Neural crest cell (in vitro differentiated cells): Measurements from ENCODE around the gene SPON2. TPM values are rescaled to one million over a fixed set of nuclear protein-coding genes. Genes with fewer than 3 reads are reported as not detected.

Experiments
- DNase-seq: peaks from one replicate; pipeline ENCODE4 v3.0.0; 2021; ENCODE audit warnings: low read depth, mixed read lengths, low spot score
- H3K27ac Mint-ChIP-seq: one replicate; pipeline ENCODE4 v1.8.0; 2021; ENCODE audit warnings: mild to moderate bottlenecking, mixed read lengths; ENCODE audit not compliant: unreplicated experiment
- H3K27me3 Mint-ChIP-seq: 2 replicates; pipeline ENCODE4 v1.8.0; 2021; ENCODE audit warnings: low read depth, mild to moderate bottlenecking, mixed read lengths
- H3K36me3 Mint-ChIP-seq: 2 replicates; pipeline ENCODE4 v1.8.0; 2021; ENCODE audit warnings: low read depth, mild to moderate bottlenecking, mixed read lengths
- H3K4me1 Mint-ChIP-seq: 2 replicates; pipeline ENCODE4 v1.8.0; 2021; ENCODE audit warnings: mixed read lengths
- H3K4me3 Mint-ChIP-seq: one replicate; pipeline ENCODE4 v1.8.0; 2021; ENCODE audit warnings: mild to moderate bottlenecking, mixed read lengths
- H3K9me3 Mint-ChIP-seq: 2 replicates; pipeline ENCODE4 v1.8.0; 2021; ENCODE audit warnings: mixed read lengths
- total RNA-seq: library from RNA; stranded (reverse); gene quantifications from 2 replicates; pipeline ENCODE4 v1.2.1, GENCODE V29; 2021
- TF ChIP-seq, protein P1 (sequence below): fragments of 200-600 bp; sonication (generic); conservative IDR thresholded peaks from 2 replicates; pipeline ENCODE4 v1.5.0; 2021; ENCODE audit warnings: antibody characterized with exemption, mild to moderate bottlenecking

SPON2 gene
- total RNA-seq, 1 donor from 2014 or later = 4.1 TPM

DNA sequence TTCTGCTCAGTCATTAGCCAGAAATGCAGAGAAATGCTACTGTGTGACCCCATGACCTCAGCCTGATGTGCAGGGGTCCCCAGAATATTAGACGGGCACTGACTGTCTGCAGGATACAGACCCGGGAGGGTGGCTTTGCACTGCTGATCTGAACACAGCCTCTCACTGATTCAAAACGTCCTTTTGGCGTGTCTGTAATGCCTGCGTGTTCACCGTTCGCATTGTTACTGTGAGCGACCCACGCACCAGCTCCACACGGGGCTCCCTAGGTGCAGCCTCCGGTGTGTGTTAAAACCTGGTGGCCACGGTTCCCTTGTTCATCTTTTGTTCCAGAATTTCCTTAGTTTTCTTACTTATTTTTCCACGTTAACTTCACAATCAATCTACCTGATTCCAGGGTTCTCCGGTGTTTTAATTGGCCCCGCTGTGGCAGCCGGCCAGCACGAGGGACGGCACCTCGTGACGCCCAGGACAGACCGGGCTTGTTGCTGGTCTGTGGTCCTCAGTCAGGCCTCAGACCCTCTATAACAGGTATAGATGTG, 32.0 kb upstream of the SPON2 start:
- Mint-ChIP-seq H3K9me3 (no peaks in the 10 kb centered on the region), H3K27ac (no peak overlapping the region), H3K4me1 (no peaks in the 10 kb centered on the region), H3K27me3 (no peaks in the 10 kb centered on the region), H3K4me3 (no peak overlapping the region), H3K36me3 (no peaks in the 10 kb centered on the region)
- TF ChIP-seq, protein P1, sequence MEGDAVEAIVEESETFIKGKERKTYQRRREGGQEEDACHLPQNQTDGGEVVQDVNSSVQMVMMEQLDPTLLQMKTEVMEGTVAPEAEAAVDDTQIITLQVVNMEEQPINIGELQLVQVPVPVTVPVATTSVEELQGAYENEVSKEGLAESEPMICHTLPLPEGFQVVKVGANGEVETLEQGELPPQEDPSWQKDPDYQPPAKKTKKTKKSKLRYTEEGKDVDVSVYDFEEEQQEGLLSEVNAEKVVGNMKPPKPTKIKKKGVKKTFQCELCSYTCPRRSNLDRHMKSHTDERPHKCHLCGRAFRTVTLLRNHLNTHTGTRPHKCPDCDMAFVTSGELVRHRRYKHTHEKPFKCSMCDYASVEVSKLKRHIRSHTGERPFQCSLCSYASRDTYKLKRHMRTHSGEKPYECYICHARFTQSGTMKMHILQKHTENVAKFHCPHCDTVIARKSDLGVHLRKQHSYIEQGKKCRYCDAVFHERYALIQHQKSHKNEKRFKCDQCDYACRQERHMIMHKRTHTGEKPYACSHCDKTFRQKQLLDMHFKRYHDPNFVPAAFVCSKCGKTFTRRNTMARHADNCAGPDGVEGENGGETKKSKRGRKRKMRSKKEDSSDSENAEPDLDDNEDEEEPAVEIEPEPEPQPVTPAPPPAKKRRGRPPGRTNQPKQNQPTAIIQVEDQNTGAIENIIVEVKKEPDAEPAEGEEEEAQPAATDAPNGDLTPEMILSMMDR = no peak
- DNase-seq = no peak

DNA sequence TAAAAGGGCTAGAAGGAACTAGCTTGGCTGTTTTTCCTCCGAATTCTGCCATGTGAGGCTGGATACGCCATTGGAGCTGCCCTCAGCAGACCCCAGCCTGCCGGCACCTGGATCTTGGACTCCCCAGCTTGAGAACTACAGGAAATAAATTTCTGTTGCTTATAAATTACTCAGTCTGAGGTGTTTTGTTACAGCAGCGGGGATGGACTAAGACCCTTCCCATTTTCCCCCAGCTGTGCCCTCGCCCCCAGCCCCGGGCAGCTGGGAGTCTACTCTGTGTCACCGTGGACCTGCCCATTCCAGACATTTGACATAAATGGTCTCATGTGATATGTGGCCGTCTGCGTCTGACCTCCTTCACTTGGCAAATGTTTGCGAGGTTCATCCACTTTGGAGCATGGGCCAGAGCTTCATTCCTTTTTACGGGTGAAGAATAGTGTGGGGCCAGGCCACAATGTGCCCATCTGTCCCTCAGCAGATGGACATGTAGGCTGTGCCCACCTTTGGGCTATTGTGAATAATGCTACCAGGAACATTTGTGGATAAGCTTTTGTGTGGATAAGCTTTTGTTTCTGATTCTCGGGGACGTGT, 30.7 kb upstream of the SPON2 start:
- no peaks in the 10 kb centered on the region for H3K27me3 Mint-ChIP-seq
- TF ChIP-seq, protein P1 = no peak
- H3K27ac Mint-ChIP-seq = no peak overlapping the region
- H3K4me3 Mint-ChIP-seq = no peak overlapping the region
- H3K4me1 Mint-ChIP-seq = no peaks in the 10 kb centered on the region
- no peaks in the 10 kb centered on the region for H3K9me3 Mint-ChIP-seq
- DNase-seq = no peak
- H3K36me3 Mint-ChIP-seq = no peaks in the 10 kb centered on the region

DNA sequence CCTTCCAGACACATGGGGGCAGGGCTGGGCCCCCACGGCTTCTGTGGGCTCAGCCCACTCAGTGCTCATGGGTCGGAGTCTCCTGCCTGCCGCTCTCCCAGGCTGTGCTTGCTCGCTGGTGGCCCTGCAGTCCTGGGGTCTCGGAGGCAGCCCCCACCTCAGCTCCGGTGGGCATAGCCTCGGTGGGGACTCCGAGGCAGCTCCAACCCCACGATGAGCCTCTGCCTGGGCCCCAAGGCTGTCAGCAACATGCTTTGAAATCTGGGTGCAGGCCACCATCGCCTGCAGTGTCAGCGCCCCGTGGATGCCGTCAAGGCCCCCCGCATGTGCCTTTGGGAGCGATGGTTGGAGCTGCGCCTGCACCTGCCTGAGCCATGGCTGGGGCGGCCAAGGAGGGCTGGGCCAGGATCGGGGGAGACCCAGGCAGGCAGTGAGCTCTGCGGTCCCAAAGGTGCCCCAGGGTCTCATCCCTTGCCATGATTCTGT, 30.2 kb upstream of the SPON2 start:
- Mint-ChIP-seq H3K4me1 (no peaks in the 10 kb centered on the region), H3K27ac (no peak overlapping the region), H3K27me3 (no peaks in the 10 kb centered on the region), H3K4me3 (no peak overlapping the region), H3K36me3 (no peaks in the 10 kb centered on the region), H3K9me3 (no peaks in the 10 kb centered on the region)
- TF ChIP-seq, protein P1 = no peak
- DNase-seq = no peak

GRCh38 chr4:1201851-1202525, 29.6 kb upstream of the SPON2 start:
- Mint-ChIP-seq H3K27ac (peak overlapping the region; percentile 1), H3K36me3 (no peaks in the 10 kb centered on the region)

GRCh38 chr4:1200425-1201035, 28.1 kb upstream of the SPON2 start:
- TF ChIP-seq, protein P1 = no peak
- no peak overlapping the region for H3K4me3 Mint-ChIP-seq
- no peaks in the 10 kb centered on the region for H3K9me3 Mint-ChIP-seq
- no peaks in the 10 kb centered on the region for H3K27me3 Mint-ChIP-seq
- no peak for DNase-seq
- no peak overlapping the region for H3K27ac Mint-ChIP-seq
- H3K4me1 Mint-ChIP-seq = no peaks in the 10 kb centered on the region
- H3K36me3 Mint-ChIP-seq = no peaks in the 10 kb centered on the region

More at GRCh38 chr4:1201851-1202525, 29.6 kb upstream of the SPON2 start:
- no peaks in the 10 kb centered on the region for H3K4me1 Mint-ChIP-seq
- TF ChIP-seq, protein P1 = no peak
- no peak overlapping the region for H3K4me3 Mint-ChIP-seq
- DNase-seq = no peak
- no peaks in the 10 kb centered on the region for H3K27me3 Mint-ChIP-seq
- H3K9me3 Mint-ChIP-seq = no peaks in the 10 kb centered on the region
